K562 (cell line): ENCODE results near the gene MYOM1. TPM values are rescaled to one million over a fixed set of nuclear protein-coding genes. Genes with fewer than 3 reads are reported as not detected.

Experiments
- BACH1 ChIP-seq: fragments of 200-800 bp; sonication (Bioruptor generic); IDR thresholded peaks from 2 replicates; pipeline ENCODE4 v1.6.1; 2016; ENCODE audit warnings: missing genetic modification characterization, missing compliant biosample characterization
- BRD4 ChIP-seq: fragments of 200-600 bp; sonication (generic); IDR thresholded peaks from 2 replicates; pipeline ENCODE4 v1.6.1; 2017; ENCODE audit warnings: inconsistent platforms
- CBFA2T3 ChIP-seq: fragments of 450-650 bp; IDR thresholded peaks from 2 replicates; pipeline ENCODE4 v1.6.1; 2017
- CHD1 ChIP-seq: fragments of 200-600 bp; sonication (generic); IDR thresholded peaks from one replicate; pipeline ENCODE4 v1.6.1; 2012; ENCODE audit warnings: mild to moderate bottlenecking, moderate library complexity, low read length, inconsistent platforms
- FOXJ3 ChIP-seq: sonication (generic); formaldehyde crosslinking; IDR thresholded peaks from 2 replicates; pipeline ENCODE4 v1.4.0; 2020; ENCODE audit warnings: mild to moderate bottlenecking, missing genetic modification reagents
- GTF2E2 ChIP-seq: fragments of 200-800 bp; sonication (Bioruptor generic); IDR thresholded peaks from 2 replicates; pipeline ENCODE4 v1.6.1; 2016; ENCODE audit warnings: missing genetic modification characterization, missing compliant biosample characterization
- MCM5 ChIP-seq: fragments of 450-650 bp; IDR thresholded peaks from 2 replicates; pipeline ENCODE4 v1.6.1; 2016; ENCODE audit warnings: low read depth
- MECOM ChIP-seq: fragments of 250-450 bp; sonication (Bioruptor Pico); IDR thresholded peaks from 2 replicates; pipeline ENCODE4 v1.8.0; 2022; ENCODE audit warnings: inconsistent platforms
- NFE2 ChIP-seq: IDR thresholded peaks from 2 replicates; pipeline ENCODE4 v1.6.1; 2014; ENCODE audit warnings: antibody characterized with exemption, low read depth
- NFE2L1 ChIP-seq: fragments of 450-650 bp; IDR thresholded peaks from 2 replicates; pipeline ENCODE4 v1.6.1; 2016; ENCODE audit warnings: missing genetic modification characterization, low read depth, mild to moderate bottlenecking, missing compliant biosample characterization, moderate library complexity, borderline replicate concordance
- POLR2A ChIP-seq: fragments of 450-650 bp; conservative IDR thresholded peaks from 2 replicates; pipeline ENCODE4 v1.6.1; 2016
- POLR2AphosphoS2 ChIP-seq: IDR thresholded peaks from 2 replicates; pipeline ENCODE4 v1.6.1; 2012; ENCODE audit warnings: low read length, improper control_type of control experiment
- PPARD ChIP-seq: fragments of 250-450 bp; sonication (Bioruptor Pico); IDR thresholded peaks from 2 replicates; pipeline ENCODE4 v1.8.0; 2022; ENCODE audit warnings: inconsistent platforms, mild to moderate bottlenecking, moderate library complexity
- PRPF4 ChIP-seq: fragments of 200-400 bp; formaldehyde crosslinking; IDR thresholded peaks from one replicate; pipeline ENCODE4 v1.6.1; 2017; ENCODE audit warnings: low read length, low read depth, mild to moderate bottlenecking; ENCODE audit not compliant: insufficient read depth, poor library complexity, severe bottlenecking
- PTBP1 ChIP-seq: fragments of 200-400 bp; formaldehyde crosslinking; IDR thresholded peaks from 2 replicates; pipeline ENCODE4 v1.6.1; 2017; ENCODE audit warnings: low read depth, low read length
- RBFOX2 ChIP-seq: fragments of 200-400 bp; formaldehyde crosslinking; IDR thresholded peaks from 2 replicates; pipeline ENCODE4 v1.6.1; 2017; ENCODE audit warnings: low read depth, mild to moderate bottlenecking, low read length, moderate library complexity
- RBM15 ChIP-seq: fragments of 200-400 bp; formaldehyde crosslinking; IDR thresholded peaks from 2 replicates; pipeline ENCODE4 v1.6.1; 2018; ENCODE audit warnings: mild to moderate bottlenecking, low read length, moderate library complexity; ENCODE audit not compliant: insufficient read depth
- SAP30 ChIP-seq: fragments of 200-600 bp; sonication (generic); IDR thresholded peaks from 2 replicates; pipeline ENCODE4 v1.6.1; 2012; ENCODE audit warnings: borderline replicate concordance, low read depth, mild to moderate bottlenecking, moderate library complexity, low read length, control low read depth, inconsistent platforms; ENCODE audit not compliant: insufficient read depth, poor library complexity, severe bottlenecking
- SRSF7 ChIP-seq: fragments of 200-400 bp; formaldehyde crosslinking; optimal IDR thresholded peaks from 2 replicates; pipeline ENCODE3; 2017; ENCODE audit warnings: mild to moderate bottlenecking, low read depth, low read length
- ZNF175 ChIP-seq: fragments of 200-800 bp; sonication (Bioruptor generic); IDR thresholded peaks from 2 replicates; pipeline ENCODE4 v1.6.1; 2016; ENCODE audit warnings: low read depth, mild to moderate bottlenecking, missing genetic modification characterization, missing compliant biosample characterization
- ZNF24 ChIP-seq: fragments of 450-650 bp; IDR thresholded peaks from 2 replicates; pipeline ENCODE4 v1.6.1; 2016
- polyA plus RNA-seq, 8 experiments: library from polyadenylated mRNA; depleted of rRNA in 4 of 8; stranded (reverse) in 5 of 8; unstranded in 3 of 8; fragments of >200 nt; fragmentation: Nextera tagmentation in 2 of 8; fragmentation: Illumina TruSeq in 1 of 8; extraction: Ambion mirVana in 2 of 8; extraction: Trizol in 1 of 8; gene quantifications; 2 replicates each; pipeline versions ENCODE4 v1.2.1 to v1.2.3, GENCODE V29; 2011 to 2014; ENCODE audit warnings: inconsistent platforms in 1 of 8, missing spikeins in 1 of 8
- total RNA-seq, 7 experiments: library from RNA; depleted of rRNA in 6 of 7; stranded (reverse); fragments of >200 nt in 6 of 7; fragmentation: Illumina TruSeq in 2 of 7; extraction: Trizol in 2 of 7; gene quantifications; 2 replicates each; pipeline versions ENCODE4 v1.2.1 to v1.2.3, GENCODE V29; 2011 to 2021; ENCODE audit warnings: low replicate concordance in 1 of 7
- TF ChIP-seq, protein P1 (sequence below): fragments of 450-650 bp; formaldehyde crosslinking; conservative IDR thresholded peaks from 2 replicates; pipeline ENCODE4 v1.4.0; 2022; ENCODE audit warnings: mild to moderate bottlenecking, missing genetic modification characterization
- TF ChIP-seq, protein P2 (sequence below): fragments of 250-450 bp; sonication (Bioruptor Pico); IDR thresholded peaks from 2 replicates; pipeline ENCODE4 v1.4.0; 2020; ENCODE audit warnings: borderline replicate concordance
- TF ChIP-seq, protein P3 (sequence below): fragments of 250-450 bp; sonication (Bioruptor Pico); IDR thresholded peaks from 2 replicates; pipeline ENCODE4 v1.9.0; 2021; ENCODE audit warnings: mild to moderate bottlenecking
- TF ChIP-seq, protein P4 (sequence below): sonication (generic); formaldehyde crosslinking; IDR thresholded peaks from 2 replicates; pipeline ENCODE4 v1.4.0; 2020; ENCODE audit warnings: mild to moderate bottlenecking, missing genetic modification reagents

MYOM1 gene
- total and polyA plus RNA-seq, 9 of the 15 experiments (the other 6 are each of a cell fraction or from before 2014, with no cell fraction given) = 0.01 to 0.62 (median 0.25) TPM

DNA sequence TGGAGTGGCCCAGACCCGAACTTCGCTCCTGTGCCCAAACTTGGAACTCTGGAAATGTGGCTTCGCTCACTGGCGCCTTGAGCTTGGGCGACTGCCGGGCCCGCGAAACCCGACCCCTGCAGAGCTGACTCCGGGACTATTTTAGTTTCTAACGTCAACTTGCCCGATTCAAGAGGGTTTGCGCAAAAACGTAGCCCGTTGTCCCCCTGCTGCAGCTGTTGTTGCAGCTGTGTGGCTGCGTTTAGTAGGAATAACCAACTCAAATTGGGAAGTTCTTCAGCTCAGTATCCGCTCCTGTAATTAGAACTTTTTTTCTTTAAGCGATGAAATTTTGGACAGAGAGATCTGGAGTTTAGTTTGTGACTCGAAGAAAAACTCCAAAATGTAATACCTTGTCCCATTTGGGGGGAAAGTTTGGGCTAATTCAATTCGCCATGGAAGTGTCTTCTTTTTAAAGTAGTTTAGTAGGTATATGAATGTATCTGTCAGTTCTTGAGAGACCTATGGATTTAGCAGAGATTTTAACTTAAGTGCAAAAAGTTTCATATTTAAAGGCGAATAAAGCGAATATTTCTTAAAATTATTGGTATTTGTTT is 28.4 kb upstream of the MYOM1 start (continued):
- TF ChIP-seq RBFOX2 (peak; percentile 82; the same call in 1 of the 2 replicates), ZNF24 (peak; percentile 54; the same call in 1 of the 2 replicates), PPARD (no peak), GTF2E2 (tag) (no peak), SAP30 (peak; percentile 40), NFE2L1 (tag) (no peak), RBM15 (no peak), MECOM (CRISPR knock-in tag) (no peak), BRD4 (0 out of 2 replicates have a peak, but pooled peaks have one; percentile 76), FOXJ3 (CRISPR knock-in tag) (no peak), ZNF175 (CRISPR knock-in tag) (peak; percentile 23; the same call in 1 of the 2 replicates), MCM5 (no peak), POLR2A (peak; percentile 61), CHD1 (peak; percentile 100), PTBP1 (no peak), SRSF7 (no peak), BACH1 (tag) (0 out of 2 replicates have a peak, but pooled peaks have one; percentile 24), NFE2 (no peak), PRPF4 (peak; percentile 22), POLR2AphosphoS2 (no peak), CBFA2T3 (no peak)
- TF ChIP-seq, protein P1, sequence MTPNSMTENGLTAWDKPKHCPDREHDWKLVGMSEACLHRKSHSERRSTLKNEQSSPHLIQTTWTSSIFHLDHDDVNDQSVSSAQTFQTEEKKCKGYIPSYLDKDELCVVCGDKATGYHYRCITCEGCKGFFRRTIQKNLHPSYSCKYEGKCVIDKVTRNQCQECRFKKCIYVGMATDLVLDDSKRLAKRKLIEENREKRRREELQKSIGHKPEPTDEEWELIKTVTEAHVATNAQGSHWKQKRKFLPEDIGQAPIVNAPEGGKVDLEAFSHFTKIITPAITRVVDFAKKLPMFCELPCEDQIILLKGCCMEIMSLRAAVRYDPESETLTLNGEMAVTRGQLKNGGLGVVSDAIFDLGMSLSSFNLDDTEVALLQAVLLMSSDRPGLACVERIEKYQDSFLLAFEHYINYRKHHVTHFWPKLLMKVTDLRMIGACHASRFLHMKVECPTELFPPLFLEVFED (CRISPR knock-in tag) = no peak
- TF ChIP-seq, protein P2, sequence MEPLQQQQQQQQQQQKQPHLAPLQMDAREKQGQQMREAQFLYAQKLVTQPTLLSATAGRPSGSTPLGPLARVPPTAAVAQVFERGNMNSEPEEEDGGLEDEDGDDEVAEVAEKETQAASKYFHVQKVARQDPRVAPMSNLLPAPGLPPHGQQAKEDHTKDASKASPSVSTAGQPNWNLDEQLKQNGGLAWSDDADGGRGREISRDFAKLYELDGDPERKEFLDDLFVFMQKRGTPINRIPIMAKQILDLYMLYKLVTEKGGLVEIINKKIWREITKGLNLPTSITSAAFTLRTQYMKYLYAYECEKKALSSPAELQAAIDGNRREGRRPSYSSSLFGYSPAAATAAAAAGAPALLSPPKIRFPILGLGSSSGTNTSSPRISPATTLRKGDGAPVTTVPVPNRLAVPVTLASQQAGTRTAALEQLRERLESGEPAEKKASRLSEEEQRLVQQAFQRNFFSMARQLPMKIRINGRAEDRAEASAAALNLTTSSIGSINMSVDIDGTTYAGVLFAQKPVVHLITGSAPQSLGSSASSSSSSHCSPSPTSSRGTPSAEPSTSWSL (CRISPR knock-in tag) = no peak
- TF ChIP-seq, protein P3, sequence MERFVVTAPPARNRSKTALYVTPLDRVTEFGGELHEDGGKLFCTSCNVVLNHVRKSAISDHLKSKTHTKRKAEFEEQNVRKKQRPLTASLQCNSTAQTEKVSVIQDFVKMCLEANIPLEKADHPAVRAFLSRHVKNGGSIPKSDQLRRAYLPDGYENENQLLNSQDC (CRISPR knock-in tag) = no peak
- TF ChIP-seq, protein P4, sequence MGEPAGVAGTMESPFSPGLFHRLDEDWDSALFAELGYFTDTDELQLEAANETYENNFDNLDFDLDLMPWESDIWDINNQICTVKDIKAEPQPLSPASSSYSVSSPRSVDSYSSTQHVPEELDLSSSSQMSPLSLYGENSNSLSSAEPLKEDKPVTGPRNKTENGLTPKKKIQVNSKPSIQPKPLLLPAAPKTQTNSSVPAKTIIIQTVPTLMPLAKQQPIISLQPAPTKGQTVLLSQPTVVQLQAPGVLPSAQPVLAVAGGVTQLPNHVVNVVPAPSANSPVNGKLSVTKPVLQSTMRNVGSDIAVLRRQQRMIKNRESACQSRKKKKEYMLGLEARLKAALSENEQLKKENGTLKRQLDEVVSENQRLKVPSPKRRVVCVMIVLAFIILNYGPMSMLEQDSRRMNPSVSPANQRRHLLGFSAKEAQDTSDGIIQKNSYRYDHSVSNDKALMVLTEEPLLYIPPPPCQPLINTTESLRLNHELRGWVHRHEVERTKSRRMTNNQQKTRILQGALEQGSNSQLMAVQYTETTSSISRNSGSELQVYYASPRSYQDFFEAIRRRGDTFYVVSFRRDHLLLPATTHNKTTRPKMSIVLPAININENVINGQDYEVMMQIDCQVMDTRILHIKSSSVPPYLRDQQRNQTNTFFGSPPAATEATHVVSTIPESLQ (CRISPR knock-in tag) = no peak
